NCI-H69 (cell line): ENCODE data around the gene PCDHA5.
"Not testable (repeated sequence)": the region's sequence is repeated elsewhere in the genome, so short reads cannot be mapped to it uniquely, and the experiment has no call there.

Experiments used
- DNase-seq: peaks from one replicate; lab custom pipeline; 2025; lab: John Stamatoyannopoulos, UW

The PCDHA5 gene

GRCh38 chr5:140823475-140823874 is 2.1 kb downstream of the PCDHA5 start:
- DNase-seq, result no peak

- DNase-seq, result peak; percentile 71
Observed at GRCh38 chr5:140827704-140828361, 6.4 kb downstream of the PCDHA5 start, which contains the start of gene PCDHA6. TSS of gene PCDHA6 (plus strand) at chr5:140827960. CDS start at chr5:140828092, 132 bp downstream.

GRCh38 chr5:140828362-140828737 is 6.9 kb downstream of the PCDHA5 start:
- DNase-seq, result peak; percentile 75

GRCh38 chr5:140829511-140830501 is 8.4 kb downstream of the PCDHA5 start:
- DNase-seq, result not testable (repeated sequence)

- DNase-seq, result no peak
Observed at GRCh38 chr5:140833993-140834392, 12.6 kb downstream of the PCDHA5 start, which contains the start of gene PCDHA7. TSS of gene PCDHA7 (plus strand) at chr5:140834269. CDS start at chr5:140834384, 115 bp downstream.

GRCh38 chr5:140834439-140835008 is 13.1 kb downstream of the PCDHA5 start:
- not testable (repeated sequence) for DNase-seq

GRCh38 chr5:140835622-140836510 is 14.5 kb downstream of the PCDHA5 start:
- no peak for DNase-seq

GRCh38 chr5:140840978-140841962 is 19.9 kb downstream of the PCDHA5 start, which contains the start of gene PCDHA8:
TSS of gene PCDHA8 (plus strand) at chr5:140841187. CDS start at chr5:140841322, 135 bp downstream.
- peak; percentile 20 for DNase-seq

- DNase-seq, result no peak
Observed at GRCh38 chr5:140842798-140843733, 21.7 kb downstream of the PCDHA5 start.

GRCh38 chr5:140848139-140849102 is 27.0 kb downstream of the PCDHA5 start, which contains the start of gene PCDHA9:
TSS of gene PCDHA9 (plus strand) at chr5:140848382. CDS start at chr5:140848496, 114 bp downstream.
- DNase-seq, result not testable (repeated sequence)

GRCh38 chr5:140849831-140850634 is 28.6 kb downstream of the PCDHA5 start:
- DNase-seq, result not testable (repeated sequence)

GRCh38 chr5:140855772-140856674 is 34.6 kb downstream of the PCDHA5 start, which contains the start of gene PCDHA10:
TSS of gene PCDHA10 (plus strand) at chr5:140855897. CDS start at chr5:140856049, 152 bp downstream.
- peak; percentile 58 for DNase-seq

- no peak for DNase-seq
Observed at GRCh38 chr5:140857177-140857986, 36.0 kb downstream of the PCDHA5 start.

GRCh38 chr5:140857987-140858240 is 36.5 kb downstream of the PCDHA5 start:
- DNase-seq, result no peak
